Pulmonary artery endothelial cell (primary cell): ENCODE results near the gene BFSP2. TPM values are rescaled to one million over a fixed set of nuclear protein-coding genes. Genes with fewer than 3 reads are reported as not detected.

Source experiments
- DNase-seq: peaks from one replicate; pipeline ENCODE4 v3.0.0-alpha.2; 2011; ENCODE audit warnings: low read depth, low spot score
- total RNA-seq: library from RNA; depleted of rRNA; stranded (reverse); fragments of >200 nt; gene quantifications from 2 replicates; pipeline ENCODE4 v1.2.3, GENCODE V29; 2014

Gene BFSP2
- not detected in 2 replicates for total RNA-seq

- DNase-seq, result no peak
Measured at GRCh38 chr3:133400006-133400515, at the start of gene BFSP2. TSS of gene BFSP2 (plus strand) at chr3:133400056. CDS start at chr3:133400084, 28 bp downstream.

- no peak for DNase-seq
Measured at GRCh38 chr3:133354721-133355120, 45.1 kb upstream of the BFSP2 start.

GRCh38 chr3:133360476-133360875 is 39.4 kb upstream of the BFSP2 start:
- no peak for DNase-seq

GRCh38 chr3:133361011-133361410 is 38.8 kb upstream of the BFSP2 start:
- DNase-seq, result no peak

GRCh38 chr3:133361435-133361834 is 38.4 kb upstream of the BFSP2 start:
- DNase-seq, result no peak

- DNase-seq, result no peak
Measured at GRCh38 chr3:133362539-133362938, 37.3 kb upstream of the BFSP2 start.

GRCh38 chr3:133364704-133365103 is 35.2 kb upstream of the BFSP2 start:
- DNase-seq, result no peak

GRCh38 chr3:133366921-133367320 is 32.9 kb upstream of the BFSP2 start:
- DNase-seq, result no peak

- DNase-seq, result no peak
Measured at GRCh38 chr3:133367403-133367802, 32.5 kb upstream of the BFSP2 start.

GRCh38 chr3:133367956-133368355 is 31.9 kb upstream of the BFSP2 start:
- DNase-seq, result no peak

GRCh38 chr3:133368371-133369067 is 31.3 kb upstream of the BFSP2 start:
- no peak for DNase-seq

GRCh38 chr3:133369068-133369440 is 30.8 kb upstream of the BFSP2 start:
- DNase-seq, result no peak

- DNase-seq, result no peak
Measured at GRCh38 chr3:133371181-133371580, 28.7 kb upstream of the BFSP2 start.

GRCh38 chr3:133371676-133372075 is 28.2 kb upstream of the BFSP2 start:
- DNase-seq, result no peak

GRCh38 chr3:133374708-133375402 is 25.0 kb upstream of the BFSP2 start:
- DNase-seq, result no peak

GRCh38 chr3:133375403-133375745 is 24.5 kb upstream of the BFSP2 start:
- no peak for DNase-seq

GRCh38 chr3:133376810-133377209 is 23.0 kb upstream of the BFSP2 start:
- DNase-seq, result no peak

GRCh38 chr3:133377396-133377795 is 22.5 kb upstream of the BFSP2 start:
- no peak for DNase-seq

- no peak for DNase-seq
Measured at GRCh38 chr3:133379926-133380325, 19.9 kb upstream of the BFSP2 start.

GRCh38 chr3:133380481-133381225 is 19.2 kb upstream of the BFSP2 start:
- no peak for DNase-seq

- no peak for DNase-seq
Measured at GRCh38 chr3:133381346-133382109, 18.3 kb upstream of the BFSP2 start.

- no peak for DNase-seq
Measured at GRCh38 chr3:133383175-133383574, 16.7 kb upstream of the BFSP2 start.
